GM21390 (cell line): ENCODE data around the gene RBSN.

Source experiments
- ATAC-seq: cut with Tn5 transposase; IDR thresholded peaks from one replicate; pipeline ENCODE4 v1.9.1; 2021; ENCODE audit not compliant: unreplicated experiment

RBSN gene

DNA sequence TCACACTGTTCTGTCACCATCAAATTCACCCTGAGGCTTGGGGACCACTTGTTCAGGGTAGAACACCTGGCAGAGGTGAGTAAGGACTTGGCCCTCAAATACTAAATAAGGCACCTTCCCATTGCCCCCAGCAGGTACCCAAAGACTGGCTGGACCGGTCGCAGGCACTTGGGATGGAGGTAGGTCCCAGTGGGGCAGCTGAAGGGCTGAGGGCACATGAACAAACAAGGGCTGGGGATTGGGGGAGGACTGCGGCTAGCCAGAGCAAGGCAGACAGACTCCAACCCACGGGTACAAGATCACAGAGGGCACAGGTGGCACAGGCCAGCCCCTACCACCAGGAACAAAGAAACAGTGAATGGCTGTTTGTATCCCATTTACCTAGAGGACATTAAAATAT, 35.7 kb downstream of the RBSN start:
- ATAC-seq: no peak

DNA sequence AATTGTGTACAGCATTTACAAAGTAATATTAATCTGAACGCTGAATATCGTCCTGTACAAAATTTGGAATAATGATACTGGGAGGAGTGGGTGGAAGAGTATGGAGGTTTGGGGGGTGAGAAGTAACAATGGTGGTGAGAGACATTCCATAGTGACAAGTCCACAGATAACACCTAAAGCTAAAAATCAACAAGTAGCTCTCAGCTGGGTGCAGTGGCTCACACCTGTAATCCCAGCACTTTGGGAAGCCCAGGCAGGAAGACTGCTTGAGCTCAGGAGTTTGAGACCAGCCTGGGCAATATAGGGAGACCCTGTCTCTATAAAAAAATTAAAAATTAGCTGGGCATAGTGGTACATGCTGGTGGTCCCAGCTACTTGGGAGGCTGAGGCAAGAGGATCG, 38.9 kb downstream of the RBSN start:
- no peak for ATAC-seq

DNA sequence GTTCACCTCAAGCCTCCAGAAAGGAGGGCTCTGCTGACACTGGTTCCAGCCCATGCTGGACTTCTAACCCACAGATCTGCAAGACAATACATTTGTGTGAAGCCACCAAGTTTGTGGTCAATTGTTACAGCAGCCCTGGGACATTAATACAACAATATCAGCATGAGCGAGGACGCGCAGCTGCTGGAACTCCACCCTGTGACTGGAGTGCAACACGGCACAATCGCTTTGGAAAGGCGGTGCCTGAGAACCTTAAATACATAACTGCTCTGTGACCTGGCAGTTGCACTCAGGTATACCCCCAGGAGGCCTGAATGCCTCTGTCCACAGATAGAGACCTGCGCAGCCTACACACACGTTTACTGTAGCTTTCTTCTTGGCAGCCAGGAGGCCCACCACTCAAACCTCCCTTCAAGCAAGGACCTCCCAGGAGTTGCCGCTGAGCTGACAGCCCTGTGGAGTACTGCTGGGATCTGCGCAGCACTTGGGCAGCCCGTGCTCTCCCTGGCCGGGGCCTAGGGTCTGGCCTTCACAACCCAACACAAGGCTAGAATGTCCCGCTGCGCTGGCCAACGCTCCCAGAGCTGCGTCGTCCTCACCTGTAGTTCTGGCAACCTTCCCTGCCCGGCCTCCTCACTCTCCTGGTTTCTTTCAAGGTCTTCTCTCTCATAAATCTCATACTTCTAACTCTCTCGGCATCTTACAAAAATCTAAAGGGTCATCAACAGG, 42.1 kb downstream of the RBSN start:
- no peak for ATAC-seq

DNA sequence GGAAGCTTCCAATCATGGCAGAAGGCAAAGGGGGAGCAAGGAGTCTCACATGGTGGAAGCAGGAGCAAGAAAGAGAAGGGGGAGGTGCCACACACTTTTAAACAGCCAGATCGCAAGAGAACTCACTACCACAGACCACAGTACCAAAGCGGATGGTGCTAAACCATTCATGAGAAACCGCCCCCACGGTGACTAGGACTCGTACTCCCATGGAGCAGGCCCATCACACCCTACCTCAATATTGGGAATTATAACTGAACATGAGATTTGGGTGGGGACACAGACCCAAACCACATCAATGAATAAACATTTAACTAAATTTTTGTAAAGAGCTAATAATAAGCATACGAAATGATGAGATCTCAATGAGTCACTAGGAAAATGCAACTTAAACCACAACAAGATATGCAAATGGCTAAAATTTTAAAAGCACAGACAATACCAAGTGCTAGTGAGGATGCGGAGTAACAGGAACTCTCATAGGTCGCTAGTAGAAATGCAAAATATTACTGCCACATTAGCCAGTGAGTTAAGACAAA, 43.9 kb downstream of the RBSN start:
- peak; percentile 40 for ATAC-seq

DNA sequence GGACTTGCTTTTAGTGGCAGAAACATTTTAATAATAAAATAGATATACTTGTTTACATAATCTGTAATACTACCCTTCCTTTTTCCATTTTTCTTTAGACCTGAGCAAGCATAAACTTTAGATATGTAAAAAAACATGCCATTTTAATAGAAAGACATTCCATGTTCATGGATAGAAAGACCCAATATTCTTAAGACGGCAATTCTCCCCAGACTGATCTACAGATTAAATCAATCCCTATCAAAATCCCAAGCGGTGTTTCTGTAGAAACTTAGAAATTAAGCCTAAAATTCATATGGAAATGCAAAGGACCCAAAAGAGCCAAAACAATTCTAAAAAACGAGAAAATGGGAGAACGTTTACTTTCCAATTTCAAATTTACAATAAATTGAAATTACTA, 45.4 kb downstream of the RBSN start:
- ATAC-seq: no peak

DNA sequence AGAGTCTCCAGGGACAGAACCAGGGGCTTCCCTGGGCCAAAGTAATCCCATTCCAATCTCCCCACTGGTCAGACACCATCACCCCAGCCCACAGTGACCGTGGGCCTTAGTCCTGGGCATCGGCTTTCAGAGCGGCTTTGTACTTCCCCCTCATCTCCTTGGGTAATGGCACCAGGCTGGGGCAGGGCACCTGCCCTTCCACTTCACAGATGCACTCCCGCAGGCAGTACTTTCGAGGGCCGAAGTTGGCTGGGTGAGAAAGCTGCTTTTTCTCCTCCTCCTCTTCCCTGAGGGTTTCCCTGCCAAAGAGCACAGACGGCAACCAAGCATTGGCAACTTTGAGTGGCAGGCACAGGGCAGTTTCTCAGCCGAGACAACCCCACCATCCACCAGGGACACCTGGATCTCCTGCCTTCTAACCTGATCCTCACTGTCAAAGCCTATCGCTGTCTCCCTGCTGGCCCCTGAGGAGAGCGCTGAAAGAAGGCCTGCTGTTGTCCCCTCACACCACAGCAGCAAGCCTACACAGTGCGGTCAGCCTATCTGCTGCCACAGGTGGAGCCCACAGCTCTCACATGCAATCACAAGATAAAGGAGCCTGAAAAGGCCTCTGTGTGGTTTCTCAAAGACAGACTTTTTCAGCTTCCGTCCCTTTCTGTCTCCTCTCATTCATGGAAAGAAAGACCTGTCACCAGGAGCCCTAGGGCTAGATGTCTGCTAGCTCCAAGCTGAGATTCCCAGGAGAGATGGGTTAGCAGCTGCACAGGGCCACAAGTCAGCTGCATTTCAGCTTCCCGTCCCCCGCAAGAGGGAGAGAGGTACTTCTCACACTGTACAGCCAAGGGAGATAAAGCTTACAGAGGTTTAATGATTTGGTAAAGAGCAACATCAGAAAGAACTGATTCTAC, 46.4 kb downstream of the RBSN start:
- no peak for ATAC-seq

DNA sequence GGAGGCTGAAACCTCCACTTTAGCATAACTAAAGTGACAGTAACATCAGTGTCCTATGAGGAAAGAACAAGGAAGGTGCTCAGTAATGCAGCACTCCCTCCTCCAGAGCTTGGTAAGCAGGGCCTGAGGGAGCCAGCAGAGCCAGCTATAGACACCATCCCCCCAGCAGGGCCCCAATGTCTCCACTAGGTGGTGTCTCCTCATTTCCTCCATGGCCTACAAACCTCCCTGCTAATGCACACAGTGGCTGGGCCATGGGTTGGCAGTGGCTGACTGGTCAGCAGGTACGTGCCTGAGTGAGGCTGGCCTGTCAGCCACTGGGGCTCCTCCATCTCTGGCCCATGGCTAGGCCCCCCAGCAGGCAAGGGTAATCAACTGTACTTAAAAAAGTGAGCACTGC, 47.4 kb downstream of the RBSN start:
- peak; percentile 45 for ATAC-seq

DNA sequence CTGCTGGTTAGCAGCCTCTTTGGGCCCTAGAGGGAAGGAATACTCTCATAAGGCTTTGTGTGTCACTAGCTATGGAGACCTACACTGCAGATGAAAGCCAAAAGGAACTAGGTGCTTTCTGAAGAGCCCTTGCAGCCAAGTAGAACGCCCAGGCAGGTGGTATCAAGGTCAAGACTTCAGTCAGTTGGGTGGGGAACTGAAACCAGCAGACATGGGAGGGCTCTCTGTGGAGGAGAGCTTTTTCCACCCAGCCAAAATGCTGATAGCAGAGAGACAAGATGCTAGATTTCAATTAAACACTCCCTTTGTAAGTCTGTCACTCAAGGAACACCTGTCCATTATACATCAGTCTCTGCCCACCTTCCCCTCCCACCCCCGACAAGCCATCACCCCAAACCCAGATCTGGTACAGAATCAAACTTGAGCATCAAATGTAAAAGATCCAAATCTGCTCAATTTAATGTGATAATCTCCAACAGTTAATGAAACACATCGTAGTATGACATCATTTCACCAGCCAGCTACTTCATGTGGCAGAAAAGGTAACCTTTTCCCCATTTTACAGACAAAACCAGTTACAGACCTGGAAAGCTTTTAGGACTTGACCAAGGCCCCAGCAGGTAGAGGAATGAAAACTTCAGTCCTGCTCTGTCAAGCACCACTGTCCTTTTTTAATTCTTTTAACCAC, 48.4 kb downstream of the RBSN start:
- ATAC-seq: peak; percentile 84

DNA sequence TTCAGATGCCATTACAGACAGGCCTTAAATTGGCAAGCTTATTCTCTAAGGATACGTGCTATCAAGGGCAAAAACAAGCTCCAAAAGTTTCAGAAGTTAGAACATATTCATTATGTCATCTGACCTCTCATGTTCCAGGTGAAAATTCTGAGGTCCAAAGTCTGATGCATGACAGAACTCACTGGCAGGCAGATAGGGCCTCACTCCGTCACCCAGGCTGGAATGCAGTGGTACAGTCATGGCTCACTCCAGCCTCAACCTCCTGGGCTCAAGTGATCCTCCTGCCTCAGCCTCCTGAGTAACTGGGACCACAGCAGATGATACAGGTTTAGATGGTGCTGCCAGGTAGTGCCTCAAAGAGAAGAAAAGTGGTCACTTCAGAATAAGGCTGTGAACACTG, 49.4 kb downstream of the RBSN start:
- no peak for ATAC-seq

DNA sequence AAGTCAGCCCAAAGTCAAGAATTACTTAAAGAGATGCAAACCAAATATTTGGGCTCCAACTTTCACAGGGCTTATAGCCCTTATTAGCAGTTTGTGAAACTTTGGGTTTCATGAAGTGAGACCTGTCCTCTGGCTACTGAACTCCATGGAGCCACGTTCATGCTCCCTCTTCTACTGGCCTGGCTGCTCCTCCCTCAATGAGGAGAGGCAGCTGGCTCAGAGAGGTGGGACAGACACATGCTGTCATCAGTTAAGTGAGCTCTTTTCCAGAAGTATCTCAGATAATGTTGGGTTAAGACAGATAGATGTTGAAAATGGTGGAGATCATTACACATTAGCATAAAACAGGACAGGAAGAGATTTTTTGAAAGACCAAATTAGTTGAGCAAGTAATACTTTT, 53.3 kb downstream of the RBSN start:
- no peak for ATAC-seq

DNA sequence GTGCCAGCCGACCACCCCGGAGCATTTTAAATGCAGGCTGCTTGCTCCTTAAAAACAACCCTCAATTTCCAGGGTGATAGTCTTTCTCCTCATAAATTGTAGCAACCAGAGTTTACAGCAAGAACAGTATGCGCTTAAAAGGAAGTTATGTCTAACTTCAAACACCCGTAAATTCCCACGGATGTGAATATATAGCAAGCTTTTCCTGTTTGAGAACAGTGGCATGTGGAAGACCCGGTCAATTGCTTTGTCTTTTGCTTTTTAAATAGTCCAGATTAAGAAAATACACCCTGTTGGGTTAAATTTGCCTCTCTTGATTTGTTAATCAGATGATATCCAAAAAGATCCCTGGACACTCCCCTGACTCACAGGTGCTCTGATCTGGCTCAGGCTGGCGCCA, 54.6 kb downstream of the RBSN start:
- ATAC-seq: no peak

DNA sequence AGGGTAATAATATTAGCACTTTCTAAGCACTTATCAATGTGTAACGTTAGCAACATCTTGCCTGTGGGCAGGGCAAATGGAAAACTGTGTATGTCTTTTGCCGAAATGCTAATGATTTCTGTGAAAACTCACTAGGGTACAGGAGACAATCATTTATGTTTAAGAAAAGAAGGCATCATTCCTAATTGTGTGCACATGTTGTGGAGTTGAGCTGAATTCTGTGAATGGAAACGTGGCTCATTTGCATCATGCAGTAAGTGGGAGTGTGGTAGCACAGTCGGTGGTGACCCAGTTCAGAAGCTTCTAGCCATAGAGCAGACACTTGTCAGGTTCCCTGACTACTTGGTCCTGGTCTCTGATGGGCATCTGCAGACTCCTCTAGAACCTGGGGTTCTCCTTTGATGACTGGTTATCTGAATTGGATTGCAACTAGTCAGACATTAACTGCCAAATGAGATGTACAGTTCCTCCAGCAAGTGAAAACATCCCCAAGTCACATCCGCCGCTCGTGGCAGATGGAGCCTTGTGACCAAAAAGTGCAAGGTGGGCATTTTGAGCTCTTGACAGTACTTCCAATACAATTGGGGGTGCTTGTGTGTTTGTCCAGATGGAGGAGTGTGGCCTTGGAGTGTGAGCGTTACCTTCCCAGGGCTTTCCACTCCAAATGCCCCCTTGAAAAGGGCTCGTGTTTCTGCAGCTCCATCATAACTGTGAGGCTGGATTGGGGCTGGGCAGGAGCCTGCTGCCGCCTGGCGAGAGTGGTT, 55.4 kb downstream of the RBSN start:
- ATAC-seq: no peak

DNA sequence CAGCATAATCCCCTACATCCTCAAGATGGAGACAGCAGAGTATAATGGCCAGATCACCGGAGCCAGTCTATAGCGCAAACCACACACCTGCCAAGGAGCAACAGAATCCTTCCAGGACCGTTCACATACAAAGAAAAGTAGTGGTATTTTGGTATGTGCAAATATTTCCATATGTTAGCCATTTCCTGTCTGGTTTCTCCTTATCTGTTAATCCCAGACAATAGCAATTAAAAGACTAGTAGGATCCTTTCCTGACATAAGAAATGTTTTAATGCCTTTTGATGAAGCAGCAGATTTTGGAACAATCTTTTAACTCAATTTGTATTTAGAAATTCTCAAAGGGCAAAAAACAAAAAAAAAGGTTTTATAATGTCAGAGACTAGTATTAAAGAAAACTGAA, 56.0 kb downstream of the RBSN start:
- ATAC-seq: no peak

DNA sequence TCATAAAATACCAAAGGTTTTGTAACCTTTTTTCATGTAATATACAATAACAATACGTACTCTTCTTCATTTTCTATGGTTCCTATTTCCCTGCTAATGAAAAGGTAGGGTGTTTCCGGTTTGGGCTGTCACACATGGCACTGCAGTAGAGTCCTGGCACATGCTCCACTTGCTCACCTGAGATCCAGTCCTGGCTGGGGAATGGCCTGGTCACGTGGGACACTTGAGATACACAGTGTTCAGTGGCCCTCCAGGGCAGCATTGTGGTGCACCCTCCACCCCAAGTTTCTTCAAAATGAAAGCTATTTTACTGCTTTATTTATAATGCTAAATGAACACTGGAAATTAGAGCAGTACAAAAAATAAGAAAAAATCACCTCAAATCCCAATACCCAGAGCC, 57.0 kb downstream of the RBSN start:
- no peak for ATAC-seq

DNA sequence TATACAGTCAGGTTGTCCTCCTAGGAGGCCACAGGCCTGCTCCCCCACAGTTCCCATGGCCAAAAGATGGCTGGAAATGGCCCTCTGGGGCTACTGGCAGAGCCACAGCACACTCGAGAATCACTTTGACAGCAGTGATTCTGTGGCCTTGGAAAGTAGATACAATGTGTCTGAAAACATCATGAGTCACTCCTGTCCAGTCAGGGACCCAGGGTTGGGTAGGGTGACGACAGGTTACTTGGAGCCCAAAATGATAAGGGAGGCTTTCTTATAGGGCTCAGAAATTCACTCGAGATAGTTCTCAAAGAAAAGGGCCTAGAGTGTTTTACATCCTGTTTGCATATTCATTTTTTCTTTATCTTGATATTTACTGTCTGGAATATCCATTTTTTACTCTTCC, 58.1 kb downstream of the RBSN start:
- no peak for ATAC-seq

DNA sequence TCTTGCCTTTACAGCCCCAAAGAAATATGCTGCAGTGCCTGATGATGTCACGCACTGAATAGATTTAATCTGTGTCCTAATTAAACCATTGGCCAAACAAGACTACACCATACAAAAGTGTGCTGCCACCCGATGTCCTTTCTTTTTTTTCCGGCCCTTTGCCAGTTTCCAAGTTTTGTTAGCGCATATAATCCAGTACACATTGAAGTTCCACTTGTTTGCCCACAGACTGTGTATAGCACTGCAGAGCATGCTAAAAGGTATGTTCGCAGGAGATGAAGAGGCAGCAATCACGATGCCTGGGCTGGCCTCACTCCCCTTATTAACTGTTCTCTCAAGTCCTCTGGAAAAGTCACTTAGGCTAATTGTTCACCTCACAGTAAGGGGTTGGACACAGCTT, 60.6 kb downstream of the RBSN start:
- ATAC-seq: no peak

DNA sequence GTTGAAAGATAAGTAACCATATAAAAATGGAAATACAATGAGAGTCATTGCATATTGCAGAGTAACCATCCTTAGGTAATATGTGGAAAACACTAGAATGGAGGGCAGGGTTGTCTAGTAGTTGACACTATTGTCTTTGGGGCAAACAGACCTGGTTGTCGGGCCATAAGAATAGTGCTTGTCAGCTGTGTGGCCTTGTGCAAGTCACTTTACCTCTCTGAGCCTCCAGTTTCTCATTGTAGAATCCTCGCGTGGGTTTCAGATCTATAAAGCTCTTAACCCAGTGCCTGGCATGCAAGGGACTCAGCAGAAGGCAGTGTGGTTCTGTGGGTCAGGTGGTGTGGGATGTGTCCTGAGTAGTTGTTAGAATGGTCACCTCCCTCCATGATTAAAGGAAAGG, 65.8 kb downstream of the RBSN start:
- no peak for ATAC-seq

DNA sequence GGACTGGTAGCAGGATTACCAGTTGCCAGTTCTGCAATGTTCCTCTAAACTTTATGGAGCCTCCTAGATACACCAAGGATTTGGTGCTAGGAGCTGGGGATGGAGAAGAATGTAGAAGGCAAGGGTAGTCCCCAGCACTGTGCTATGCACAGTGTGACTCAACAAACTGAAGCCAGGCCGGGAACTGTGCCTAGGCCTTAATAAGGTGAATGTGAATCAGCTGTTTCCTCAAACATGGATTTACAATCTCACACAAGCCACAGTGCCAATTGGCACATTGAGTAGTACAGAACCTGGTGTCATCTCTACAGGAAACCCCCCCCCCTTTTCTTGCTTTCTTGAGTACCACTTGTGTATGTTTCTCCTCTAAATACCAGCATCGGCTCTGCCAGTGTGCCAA, 66.3 kb downstream of the RBSN start:
- ATAC-seq: no peak

DNA sequence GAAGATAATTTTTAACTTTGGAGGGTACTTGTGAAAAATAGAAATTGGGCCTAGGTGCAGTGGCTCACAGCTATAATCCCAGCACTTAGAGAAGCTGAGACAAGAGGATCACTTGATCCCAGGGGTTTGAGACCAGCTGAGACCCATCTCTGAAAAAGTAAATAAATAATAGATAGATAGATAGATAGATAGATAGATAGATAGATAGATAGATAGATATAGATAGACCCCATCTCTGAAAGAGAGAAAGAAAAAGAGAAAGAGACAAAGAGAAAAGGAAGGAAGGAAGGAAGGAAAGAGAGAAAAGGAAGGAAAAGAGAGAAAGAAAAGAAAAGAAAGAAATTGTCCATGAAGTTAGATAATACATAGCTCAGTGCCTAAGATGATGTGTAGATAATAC, 69.3 kb downstream of the RBSN start:
- no peak for ATAC-seq

DNA sequence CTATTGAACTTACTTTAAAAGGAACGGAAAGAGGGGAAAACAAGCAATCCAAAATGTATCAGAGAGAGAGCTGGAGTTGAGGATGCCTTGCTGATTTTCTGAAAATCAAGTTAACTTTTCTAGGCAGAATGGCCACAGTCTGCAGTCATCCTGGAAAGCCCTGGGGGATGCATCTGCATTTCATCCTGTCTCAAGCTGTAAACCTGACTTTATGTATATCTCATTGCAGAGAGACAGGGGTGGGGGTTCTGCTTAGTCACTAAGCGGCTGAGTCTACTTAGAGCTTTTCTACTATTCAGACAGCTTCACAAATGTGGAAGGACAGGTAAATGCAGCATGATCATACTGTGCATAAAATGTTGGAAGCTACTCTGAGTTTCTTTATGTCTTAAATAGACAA, 75.2 kb downstream of the RBSN start:
- no peak for ATAC-seq

DNA sequence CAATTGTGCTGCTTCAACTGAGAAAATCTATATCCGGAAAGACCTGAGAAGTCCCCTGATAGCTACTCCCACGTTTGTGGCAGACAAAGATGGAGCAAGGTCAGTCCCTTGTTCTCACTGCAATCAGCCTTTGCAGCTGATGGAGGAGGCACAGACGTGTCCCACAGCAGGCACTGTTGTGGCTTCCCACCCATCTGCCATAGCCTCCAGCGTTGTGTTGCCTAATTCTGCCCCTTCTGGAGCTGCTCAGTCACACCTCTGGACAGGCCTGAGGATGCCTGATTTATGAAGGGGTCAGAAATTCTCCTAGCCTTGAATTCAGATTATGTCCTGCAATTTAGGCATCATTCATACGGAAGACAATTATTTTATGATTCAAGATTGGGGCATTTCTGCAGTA, 75.7 kb downstream of the RBSN start:
- no peak for ATAC-seq
